ENCODE results near the gene VTI1A.

GRCh38 chr10:112448888-112449287 lies 1.9 kb downstream of the VTI1A start:
- TF ChIP-seq, protein P1, sequence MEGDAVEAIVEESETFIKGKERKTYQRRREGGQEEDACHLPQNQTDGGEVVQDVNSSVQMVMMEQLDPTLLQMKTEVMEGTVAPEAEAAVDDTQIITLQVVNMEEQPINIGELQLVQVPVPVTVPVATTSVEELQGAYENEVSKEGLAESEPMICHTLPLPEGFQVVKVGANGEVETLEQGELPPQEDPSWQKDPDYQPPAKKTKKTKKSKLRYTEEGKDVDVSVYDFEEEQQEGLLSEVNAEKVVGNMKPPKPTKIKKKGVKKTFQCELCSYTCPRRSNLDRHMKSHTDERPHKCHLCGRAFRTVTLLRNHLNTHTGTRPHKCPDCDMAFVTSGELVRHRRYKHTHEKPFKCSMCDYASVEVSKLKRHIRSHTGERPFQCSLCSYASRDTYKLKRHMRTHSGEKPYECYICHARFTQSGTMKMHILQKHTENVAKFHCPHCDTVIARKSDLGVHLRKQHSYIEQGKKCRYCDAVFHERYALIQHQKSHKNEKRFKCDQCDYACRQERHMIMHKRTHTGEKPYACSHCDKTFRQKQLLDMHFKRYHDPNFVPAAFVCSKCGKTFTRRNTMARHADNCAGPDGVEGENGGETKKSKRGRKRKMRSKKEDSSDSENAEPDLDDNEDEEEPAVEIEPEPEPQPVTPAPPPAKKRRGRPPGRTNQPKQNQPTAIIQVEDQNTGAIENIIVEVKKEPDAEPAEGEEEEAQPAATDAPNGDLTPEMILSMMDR (IDR thresholded peaks at IDR 0.05): no peak
- TF ChIP-seq, protein P2, sequence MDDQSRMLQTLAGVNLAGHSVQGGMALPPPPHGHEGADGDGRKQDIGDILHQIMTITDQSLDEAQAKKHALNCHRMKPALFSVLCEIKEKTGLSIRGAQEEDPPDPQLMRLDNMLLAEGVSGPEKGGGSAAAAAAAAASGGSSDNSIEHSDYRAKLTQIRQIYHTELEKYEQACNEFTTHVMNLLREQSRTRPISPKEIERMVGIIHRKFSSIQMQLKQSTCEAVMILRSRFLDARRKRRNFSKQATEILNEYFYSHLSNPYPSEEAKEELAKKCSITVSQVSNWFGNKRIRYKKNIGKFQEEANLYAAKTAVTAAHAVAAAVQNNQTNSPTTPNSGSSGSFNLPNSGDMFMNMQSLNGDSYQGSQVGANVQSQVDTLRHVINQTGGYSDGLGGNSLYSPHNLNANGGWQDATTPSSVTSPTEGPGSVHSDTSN (IDR thresholded peaks at IDR 0.05): no peak
- TF ChIP-seq GATA3 (IDR thresholded peaks at IDR 0.05; ENCODE audit: borderline replicate concordance) (no peak), MAX (IDR thresholded peaks at IDR 0.05) (no peak), MYC (IDR thresholded peaks at IDR 0.05; ENCODE audit: borderline replicate concordance, low read length) (no peak), CEBPB (IDR thresholded peaks at IDR 0.05) (no peak), RAD21 (conservative IDR thresholded peaks at IDR 0.05 in 1 of 2, IDR thresholded peaks at IDR 0.05 in 1 of 2) (no peak), HMGXB4 (CRISPR knock-in tag; IDR thresholded peaks at IDR 0.05; ENCODE audit: borderline replicate concordance) (no peak), KDM1A (IDR thresholded peaks at IDR 0.05; ENCODE audit: low read depth) (no peak), EP300 (IDR thresholded peaks at IDR 0.05) (no peak), EHF (CRISPR knock-in tag; IDR thresholded peaks at IDR 0.05) (no peak)
- TF ChIP-seq, protein P3, sequence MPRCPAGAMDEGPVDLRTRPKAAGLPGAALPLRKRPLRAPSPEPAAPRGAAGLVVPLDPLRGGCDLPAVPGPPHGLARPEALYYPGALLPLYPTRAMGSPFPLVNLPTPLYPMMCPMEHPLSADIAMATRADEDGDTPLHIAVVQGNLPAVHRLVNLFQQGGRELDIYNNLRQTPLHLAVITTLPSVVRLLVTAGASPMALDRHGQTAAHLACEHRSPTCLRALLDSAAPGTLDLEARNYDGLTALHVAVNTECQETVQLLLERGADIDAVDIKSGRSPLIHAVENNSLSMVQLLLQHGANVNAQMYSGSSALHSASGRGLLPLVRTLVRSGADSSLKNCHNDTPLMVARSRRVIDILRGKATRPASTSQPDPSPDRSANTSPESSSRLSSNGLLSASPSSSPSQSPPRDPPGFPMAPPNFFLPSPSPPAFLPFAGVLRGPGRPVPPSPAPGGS (IDR thresholded peaks at IDR 0.05): no peak

Data from A549 (cell line).